Measurements from ENCODE around the gene BICC1.

The BICC1 gene

GRCh38 chr10:58567652-58568051 lies 55.0 kb downstream of the BICC1 start:
- H3K23ac ChIP-seq (ENCODE audit: low read depth, low read length, poor library complexity) = no peak overlapping the region
- H4K8ac ChIP-seq (ENCODE audit: low read depth, low read length) = no peak overlapping the region
- no CpG with 5 or more reads among the region's 1 CpG for WGBS, 2 donors (ENCODE audit: extremely low coverage in 2 of 2, insufficient read length in 2 of 2, insufficient replicate concordance in 1 of 2)
- DNase-seq (ENCODE audit: low spot score) = no peak
- H3K4ac ChIP-seq (ENCODE audit: low read length) = no peak overlapping the region
- H3K79me1 ChIP-seq (ENCODE audit: low read depth, low read length) = peaks cover 4% of the 10 kb centered on the region
- H3K27me3 ChIP-seq (ENCODE audit: control insufficient read depth in 3 of 3, insufficient read depth in 3 of 3, low read depth in 1 of 3, low read length in 3 of 3) = no peaks in the 10 kb centered on the region
- H3K18ac ChIP-seq (ENCODE audit: low read length) = no peak overlapping the region
- no peak overlapping the region for H2AK5ac ChIP-seq (ENCODE audit: low read depth, low read length)
- H3K4me1 ChIP-seq (ENCODE audit: control insufficient read depth in 2 of 2, insufficient read depth in 1 of 2, low read depth in 1 of 2, low read length in 2 of 2) = no peaks in the 10 kb centered on the region
- no peak overlapping the region for H2BK120ac ChIP-seq (ENCODE audit: low read depth, low read length)
- H3K9ac ChIP-seq (ENCODE audit: low read depth, low read length, poor library complexity) = no peak overlapping the region
- peaks cover 0 to 2% of the 10 kb centered on the region in 2 donors for H3K9me3 ChIP-seq (replicated peaks in 1 of 2; ENCODE audit: control insufficient read depth in 2 of 2, insufficient read depth in 1 of 2, low read depth in 1 of 2, low read length in 2 of 2)
- no peak overlapping the region for H2BK12ac ChIP-seq (ENCODE audit: low read length)
- no peak overlapping the region for H3K4me3 ChIP-seq (ENCODE audit: low read length in 2 of 2)
- no peak overlapping the region for H2BK5ac ChIP-seq (ENCODE audit: low read length)
- no peak overlapping the region for H3K4me2 ChIP-seq (ENCODE audit: insufficient read depth, low read length, poor library complexity, severe bottlenecking)
- no peak overlapping the region for H3K27ac ChIP-seq (replicated peaks; ENCODE audit: low read length)
- no peak overlapping the region for H3K14ac ChIP-seq (ENCODE audit: low read length)
- no peak overlapping the region for H2AFZ ChIP-seq (ENCODE audit: low read length)
- no peak overlapping the region for H2BK15ac ChIP-seq (ENCODE audit: low read length)
- H3K36me3 ChIP-seq (replicated peaks in 1 of 2; ENCODE audit: control insufficient read depth in 2 of 2, insufficient read depth in 2 of 2, low read length in 2 of 2) = no peaks in the 10 kb centered on the region
- no peak overlapping the region for H4K91ac ChIP-seq (ENCODE audit: low read depth, low read length, poor library complexity)

DNA sequence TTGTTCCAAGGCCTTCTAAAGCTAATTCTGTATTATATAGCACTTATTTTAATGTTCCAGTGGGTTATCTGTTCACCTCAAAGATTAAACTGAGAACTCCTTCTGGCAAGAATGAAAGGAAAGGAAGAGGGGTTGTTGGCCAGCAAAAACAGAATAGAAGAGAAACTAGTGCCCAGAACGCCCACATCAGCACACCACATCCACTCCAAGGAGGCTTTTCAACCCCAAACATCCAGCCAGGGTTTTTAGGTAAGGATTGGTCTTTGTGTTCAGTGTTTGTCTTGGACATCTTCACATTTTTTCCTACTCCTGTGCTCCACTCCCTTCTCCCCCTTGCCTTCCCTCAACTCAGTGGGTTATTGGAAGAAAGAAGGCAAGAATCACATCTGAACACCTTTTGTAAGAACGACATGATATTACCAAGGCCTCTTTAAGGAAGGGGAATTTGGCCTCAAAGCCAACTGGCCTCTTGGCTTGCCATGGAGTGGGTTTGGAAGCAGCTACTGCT lies 55.8 kb downstream of the BICC1 start:
- H3K4me3 ChIP-seq (ENCODE audit: low read length in 2 of 2) = no peak overlapping the region
- no peaks in the 10 kb centered on the region for H3K4me1 ChIP-seq (ENCODE audit: control insufficient read depth in 2 of 2, insufficient read depth in 1 of 2, low read depth in 1 of 2, low read length in 2 of 2)
- H3K36me3 ChIP-seq (replicated peaks in 1 of 2; ENCODE audit: control insufficient read depth in 2 of 2, insufficient read depth in 2 of 2, low read length in 2 of 2) = no peaks in the 10 kb centered on the region
- no peak overlapping the region for H4K8ac ChIP-seq (ENCODE audit: low read depth, low read length)
- no peak overlapping the region for H3K4me2 ChIP-seq (ENCODE audit: insufficient read depth, low read length, poor library complexity, severe bottlenecking)
- no peak overlapping the region for H3K23ac ChIP-seq (ENCODE audit: low read depth, low read length, poor library complexity)
- H2BK12ac ChIP-seq (ENCODE audit: low read length) = no peak overlapping the region
- H2BK5ac ChIP-seq (ENCODE audit: low read length) = no peak overlapping the region
- no peak overlapping the region for H3K4ac ChIP-seq (ENCODE audit: low read length)
- no peak overlapping the region for H2BK15ac ChIP-seq (ENCODE audit: low read length)
- no peaks in the 10 kb centered on the region for H3K79me1 ChIP-seq (ENCODE audit: low read depth, low read length)
- H2AFZ ChIP-seq (ENCODE audit: low read length) = no peak overlapping the region
- no peak overlapping the region for H3K9ac ChIP-seq (ENCODE audit: low read depth, low read length, poor library complexity)
- H3K27me3 ChIP-seq (ENCODE audit: control insufficient read depth in 3 of 3, insufficient read depth in 3 of 3, low read depth in 1 of 3, low read length in 3 of 3) = no peaks in the 10 kb centered on the region
- no peak overlapping the region for H3K18ac ChIP-seq (ENCODE audit: low read length)
- no peak overlapping the region for H2BK120ac ChIP-seq (ENCODE audit: low read depth, low read length)
- H3K9me3 ChIP-seq (replicated peaks in 1 of 2; ENCODE audit: control insufficient read depth in 2 of 2, insufficient read depth in 1 of 2, low read depth in 1 of 2, low read length in 2 of 2) = no peaks in the 10 kb centered on the region
- H3K14ac ChIP-seq (ENCODE audit: low read length) = no peak overlapping the region
- no peak overlapping the region for H4K91ac ChIP-seq (ENCODE audit: low read depth, low read length, poor library complexity)
- no peak overlapping the region for H2AK5ac ChIP-seq (ENCODE audit: low read depth, low read length)
- H3K27ac ChIP-seq (replicated peaks; ENCODE audit: low read length) = no peak overlapping the region
- no CpG with 5 or more reads among the region's 2 CpGs for WGBS, 2 donors (ENCODE audit: extremely low coverage in 2 of 2, insufficient read length in 2 of 2, insufficient replicate concordance in 1 of 2)
- DNase-seq (ENCODE audit: low spot score) = no peak

DNA sequence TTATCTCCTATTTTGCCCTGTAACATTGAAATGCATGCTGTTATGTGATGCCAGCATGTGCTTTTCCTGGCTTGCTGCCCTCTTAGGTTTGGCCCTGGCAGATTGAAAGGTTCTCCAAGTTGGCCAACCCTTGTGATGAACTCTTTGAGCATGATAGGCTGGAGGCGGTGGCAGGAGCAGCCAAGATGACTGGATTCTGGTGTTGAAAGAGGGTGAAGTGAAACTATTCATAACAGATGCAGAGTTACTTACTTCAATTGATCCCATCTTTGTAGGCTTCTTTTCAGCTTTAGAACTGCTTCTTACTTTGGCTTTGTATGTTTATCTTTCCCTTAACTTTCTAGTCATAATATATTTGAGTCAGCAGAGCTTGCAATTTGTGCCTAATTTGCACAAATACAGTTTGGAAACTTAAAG lies 57.6 kb downstream of the BICC1 start:
- DNase-seq (ENCODE audit: low spot score) = no peak
- Histone ChIP-seq H3K4me3 (ENCODE audit: low read length in 2 of 2) (no peak overlapping the region), H2BK120ac (ENCODE audit: low read depth, low read length) (no peak overlapping the region), H2AFZ (ENCODE audit: low read length) (no peak overlapping the region), H2AK5ac (ENCODE audit: low read depth, low read length) (no peak overlapping the region), H2BK5ac (ENCODE audit: low read length) (no peak overlapping the region), H3K36me3 (replicated peaks in 1 of 2; ENCODE audit: control insufficient read depth in 2 of 2, insufficient read depth in 2 of 2, low read length in 2 of 2) (no peaks in the 10 kb centered on the region), H3K18ac (ENCODE audit: low read length) (no peak overlapping the region), H3K27me3 (ENCODE audit: control insufficient read depth in 3 of 3, insufficient read depth in 3 of 3, low read depth in 1 of 3, low read length in 3 of 3) (no peaks in the 10 kb centered on the region), H3K4me1 (ENCODE audit: control insufficient read depth in 2 of 2, insufficient read depth in 1 of 2, low read depth in 1 of 2, low read length in 2 of 2) (no peaks in the 10 kb centered on the region), H2BK15ac (ENCODE audit: low read length) (no peak overlapping the region), H4K8ac (ENCODE audit: low read depth, low read length) (no peak overlapping the region), H3K4ac (ENCODE audit: low read length) (no peak overlapping the region), H4K91ac (ENCODE audit: low read depth, low read length, poor library complexity) (no peak overlapping the region), H3K14ac (ENCODE audit: low read length) (no peak overlapping the region), H3K4me2 (ENCODE audit: insufficient read depth, low read length, poor library complexity, severe bottlenecking) (no peak overlapping the region), H3K9me3 (replicated peaks in 1 of 2; ENCODE audit: control insufficient read depth in 2 of 2, insufficient read depth in 1 of 2, low read depth in 1 of 2, low read length in 2 of 2) (no peaks in the 10 kb centered on the region), H3K79me1 (ENCODE audit: low read depth, low read length) (no peaks in the 10 kb centered on the region), H3K9ac (ENCODE audit: low read depth, low read length, poor library complexity) (no peak overlapping the region), H3K27ac (replicated peaks; ENCODE audit: low read length) (no peak overlapping the region), H2BK12ac (ENCODE audit: low read length) (no peak overlapping the region), H3K23ac (ENCODE audit: low read depth, low read length, poor library complexity) (no peak overlapping the region)
- WGBS, 2 donors (ENCODE audit: extremely low coverage in 2 of 2, insufficient read length in 2 of 2, insufficient replicate concordance in 1 of 2) = no CpG with 5 or more reads among the region's 1 CpG

GRCh38 chr10:58570979-58571378 lies 58.3 kb downstream of the BICC1 start:
- no peak overlapping the region for H2BK5ac ChIP-seq (ENCODE audit: low read length)
- H4K91ac ChIP-seq (ENCODE audit: low read depth, low read length, poor library complexity) = no peak overlapping the region
- H3K4me3 ChIP-seq (ENCODE audit: low read length in 2 of 2) = no peak overlapping the region
- no peak overlapping the region for H3K23ac ChIP-seq (ENCODE audit: low read depth, low read length, poor library complexity)
- H3K27ac ChIP-seq (replicated peaks; ENCODE audit: low read length) = no peak overlapping the region
- peaks cover 0 to 2% of the 10 kb centered on the region in 2 donors for H3K4me1 ChIP-seq (ENCODE audit: control insufficient read depth in 2 of 2, insufficient read depth in 1 of 2, low read depth in 1 of 2, low read length in 2 of 2)
- no peak for DNase-seq (ENCODE audit: low spot score)
- H2BK15ac ChIP-seq (ENCODE audit: low read length) = no peak overlapping the region
- no peaks in the 10 kb centered on the region for H3K27me3 ChIP-seq (ENCODE audit: control insufficient read depth in 3 of 3, insufficient read depth in 3 of 3, low read depth in 1 of 3, low read length in 3 of 3)
- H2BK120ac ChIP-seq (ENCODE audit: low read depth, low read length) = no peak overlapping the region
- no peak overlapping the region for H3K4me2 ChIP-seq (ENCODE audit: insufficient read depth, low read length, poor library complexity, severe bottlenecking)
- H3K4ac ChIP-seq (ENCODE audit: low read length) = no peak overlapping the region
- H2BK12ac ChIP-seq (ENCODE audit: low read length) = no peak overlapping the region
- no peaks in the 10 kb centered on the region for H3K36me3 ChIP-seq (replicated peaks in 1 of 2; ENCODE audit: control insufficient read depth in 2 of 2, insufficient read depth in 2 of 2, low read length in 2 of 2)
- H2AFZ ChIP-seq (ENCODE audit: low read length) = no peak overlapping the region
- H2AK5ac ChIP-seq (ENCODE audit: low read depth, low read length) = no peak overlapping the region
- H3K79me1 ChIP-seq (ENCODE audit: low read depth, low read length) = no peaks in the 10 kb centered on the region
- no peak overlapping the region for H3K14ac ChIP-seq (ENCODE audit: low read length)
- no peak overlapping the region for H3K18ac ChIP-seq (ENCODE audit: low read length)
- no peak overlapping the region for H4K8ac ChIP-seq (ENCODE audit: low read depth, low read length)
- no peak overlapping the region for H3K9ac ChIP-seq (ENCODE audit: low read depth, low read length, poor library complexity)
- WGBS, 2 donors (ENCODE audit: extremely low coverage in 2 of 2, insufficient read length in 2 of 2, insufficient replicate concordance in 1 of 2) = no CpG with 5 or more reads among the region's 2 CpGs
- H3K9me3 ChIP-seq (replicated peaks in 1 of 2; ENCODE audit: control insufficient read depth in 2 of 2, insufficient read depth in 1 of 2, low read depth in 1 of 2, low read length in 2 of 2) = no peaks in the 10 kb centered on the region
